Measurements from ENCODE around the gene STK38.
"Not testable (repeated sequence)": the region's sequence is repeated elsewhere in the genome, so short reads cannot be mapped to it uniquely, and the experiment has no call there.

The STK38 gene

DNA sequence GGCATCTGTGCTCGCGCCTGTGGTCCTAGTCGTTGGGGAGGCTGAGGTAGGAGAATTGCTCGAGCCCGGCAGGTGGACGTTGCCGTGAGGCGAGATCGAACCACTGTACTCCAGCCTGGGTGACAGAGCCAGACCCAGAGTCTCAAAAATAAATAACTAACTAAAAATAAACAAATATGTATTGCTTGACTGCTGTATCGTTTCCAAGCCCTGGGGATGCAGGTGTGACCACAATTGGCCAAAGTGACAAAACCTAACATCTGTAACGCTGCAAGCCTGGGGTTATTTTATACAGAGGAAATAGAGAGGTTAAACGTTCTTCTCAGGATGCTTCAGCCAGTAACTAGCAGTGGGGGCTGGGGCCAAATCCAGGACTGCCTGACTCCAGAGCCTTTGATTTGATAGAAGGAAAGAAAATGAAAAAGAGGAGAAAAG lies 45.0 kb upstream of the STK38 start:
- Histone ChIP-seq H3K36me3 (peaks cover 26% of the 10 kb centered on the region), H3K9me3 (no peaks in the 10 kb centered on the region), H3K27me3 (no peaks in the 10 kb centered on the region), H3K4me1 (no peaks in the 10 kb centered on the region), H3K4me3 (ENCODE audit: low read depth, low read length) (no peak overlapping the region)
- TF ChIP-seq, protein P1, sequence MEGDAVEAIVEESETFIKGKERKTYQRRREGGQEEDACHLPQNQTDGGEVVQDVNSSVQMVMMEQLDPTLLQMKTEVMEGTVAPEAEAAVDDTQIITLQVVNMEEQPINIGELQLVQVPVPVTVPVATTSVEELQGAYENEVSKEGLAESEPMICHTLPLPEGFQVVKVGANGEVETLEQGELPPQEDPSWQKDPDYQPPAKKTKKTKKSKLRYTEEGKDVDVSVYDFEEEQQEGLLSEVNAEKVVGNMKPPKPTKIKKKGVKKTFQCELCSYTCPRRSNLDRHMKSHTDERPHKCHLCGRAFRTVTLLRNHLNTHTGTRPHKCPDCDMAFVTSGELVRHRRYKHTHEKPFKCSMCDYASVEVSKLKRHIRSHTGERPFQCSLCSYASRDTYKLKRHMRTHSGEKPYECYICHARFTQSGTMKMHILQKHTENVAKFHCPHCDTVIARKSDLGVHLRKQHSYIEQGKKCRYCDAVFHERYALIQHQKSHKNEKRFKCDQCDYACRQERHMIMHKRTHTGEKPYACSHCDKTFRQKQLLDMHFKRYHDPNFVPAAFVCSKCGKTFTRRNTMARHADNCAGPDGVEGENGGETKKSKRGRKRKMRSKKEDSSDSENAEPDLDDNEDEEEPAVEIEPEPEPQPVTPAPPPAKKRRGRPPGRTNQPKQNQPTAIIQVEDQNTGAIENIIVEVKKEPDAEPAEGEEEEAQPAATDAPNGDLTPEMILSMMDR (IDR thresholded peaks at IDR 0.05; ENCODE audit: low read depth, low read length): no peak
- no peak for DNase-seq

DNA sequence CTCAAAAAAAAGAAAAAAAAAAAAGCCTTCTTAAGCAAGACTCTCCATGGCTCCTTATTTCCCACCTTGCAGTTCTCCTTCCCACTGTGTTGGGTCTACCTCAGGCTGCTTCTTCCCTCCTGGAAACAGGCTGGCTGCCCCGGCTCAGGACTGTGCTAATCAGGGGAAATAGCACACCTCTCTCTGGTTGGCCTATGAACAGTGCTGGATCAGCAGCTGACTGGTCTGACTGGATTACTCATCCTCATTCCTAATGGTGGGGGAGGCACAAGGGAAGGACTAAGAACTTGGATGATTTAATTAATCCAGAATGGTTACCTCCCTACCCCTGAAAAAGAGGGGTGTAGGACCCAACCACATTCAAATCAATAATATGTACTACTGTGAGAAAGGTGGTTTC lies 43.0 kb upstream of the STK38 start:
- Histone ChIP-seq H3K4me3 (ENCODE audit: low read depth, low read length) (no peak overlapping the region), H3K4me1 (no peaks in the 10 kb centered on the region), H3K27me3 (no peaks in the 10 kb centered on the region), H3K36me3 (peaks cover 6% of the 10 kb centered on the region), H3K9me3 (no peaks in the 10 kb centered on the region)
- TF ChIP-seq, protein P1 (IDR thresholded peaks at IDR 0.05; ENCODE audit: low read depth, low read length): no peak
- DNase-seq: no peak

DNA sequence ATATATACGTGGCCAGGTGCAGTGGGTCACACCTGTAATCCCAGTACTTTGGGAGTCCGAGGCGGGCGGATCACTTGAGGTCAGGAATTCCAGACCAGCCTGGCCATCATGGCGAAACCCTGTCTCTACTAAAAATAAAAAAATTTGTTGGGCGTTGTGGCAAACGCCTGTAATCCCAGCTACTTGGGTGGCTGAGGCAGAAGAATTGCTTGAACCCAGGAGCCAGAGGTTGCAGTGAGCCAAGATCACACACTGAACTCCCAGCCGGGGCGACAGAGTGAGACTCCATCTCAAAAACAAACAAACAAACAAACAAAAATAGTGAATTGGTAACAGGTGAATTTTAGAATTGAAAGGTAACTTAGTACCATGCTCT lies 41.7 kb upstream of the STK38 start:
- not testable (repeated sequence) for H3K36me3 ChIP-seq; H3K9me3 ChIP-seq; H3K4me3 ChIP-seq (ENCODE audit: low read depth, low read length); H3K4me1 ChIP-seq; DNase-seq; H3K27me3 ChIP-seq

DNA sequence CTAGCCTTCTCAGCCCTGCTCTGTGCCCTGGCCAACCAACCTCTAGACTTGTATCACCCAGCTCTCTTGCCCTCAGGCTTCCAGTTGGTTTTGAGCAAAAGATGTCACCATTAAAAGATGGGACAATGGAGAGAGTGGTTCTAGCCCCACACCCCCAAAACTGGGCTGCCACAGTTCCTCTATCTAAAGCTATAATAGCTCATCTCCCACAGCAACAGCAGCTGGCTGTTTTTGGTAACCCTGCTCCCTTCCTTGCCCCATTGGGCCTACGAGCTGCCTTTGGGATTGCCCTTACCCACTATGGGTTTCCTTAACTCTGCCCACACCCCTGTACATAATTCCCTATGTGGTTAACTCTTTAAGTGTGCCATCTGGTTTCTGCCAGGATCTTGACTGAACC lies 39.3 kb upstream of the STK38 start:
- DNase-seq: no peak
- H3K36me3 ChIP-seq: no peaks in the 10 kb centered on the region
- H3K27me3 ChIP-seq: no peaks in the 10 kb centered on the region
- TF ChIP-seq, protein P1 (IDR thresholded peaks at IDR 0.05; ENCODE audit: low read depth, low read length): no peak
- H3K4me1 ChIP-seq: no peaks in the 10 kb centered on the region
- H3K9me3 ChIP-seq: no peaks in the 10 kb centered on the region
- H3K4me3 ChIP-seq (ENCODE audit: low read depth, low read length): no peak overlapping the region

DNA sequence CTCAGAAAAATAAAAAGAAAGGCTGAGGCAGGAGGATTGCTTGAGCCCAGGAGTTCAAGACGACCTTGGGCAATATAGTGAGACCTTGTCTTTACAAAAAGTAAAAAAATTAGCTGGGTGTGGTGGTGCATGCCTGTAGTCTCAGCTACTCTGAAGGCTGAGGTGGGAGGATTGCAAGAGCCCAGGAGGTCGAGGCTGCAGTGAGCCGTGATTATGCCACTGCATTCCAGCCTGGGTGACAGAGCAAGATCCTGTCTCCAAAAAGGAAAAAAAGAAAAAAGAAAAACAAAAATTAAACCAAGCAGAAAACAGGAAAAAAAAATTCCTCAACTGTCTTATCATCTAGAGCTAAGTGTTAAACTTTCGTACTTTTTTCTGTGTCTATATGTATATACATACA lies 34.4 kb upstream of the STK38 start:
- no peaks in the 10 kb centered on the region for H3K36me3 ChIP-seq
- no peaks in the 10 kb centered on the region for H3K9me3 ChIP-seq
- TF ChIP-seq, protein P1 (IDR thresholded peaks at IDR 0.05; ENCODE audit: low read depth, low read length): no peak
- no peak for DNase-seq
- H3K27me3 ChIP-seq: no peaks in the 10 kb centered on the region
- peaks cover 3% of the 10 kb centered on the region; the same call in 1 of the 2 replicates for H3K4me1 ChIP-seq
- H3K4me3 ChIP-seq (ENCODE audit: low read depth, low read length): no peak overlapping the region

DNA sequence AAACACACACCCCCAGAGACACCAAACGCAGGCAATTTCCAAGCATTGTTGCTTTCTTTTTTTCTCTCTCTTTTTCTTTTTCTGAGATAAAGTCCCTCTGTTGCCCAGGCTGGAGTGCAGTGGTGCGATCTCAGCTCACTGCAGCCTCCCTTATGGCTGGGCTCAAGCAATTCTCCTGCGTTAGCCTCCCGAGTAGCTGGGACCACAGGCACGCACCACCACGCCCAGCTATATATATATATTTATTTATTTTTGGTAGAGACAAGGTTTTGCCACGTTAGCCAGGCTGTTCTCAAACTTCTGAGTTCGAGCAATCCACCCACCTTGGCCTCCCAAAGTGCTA lies 32.9 kb upstream of the STK38 start:
- Histone ChIP-seq H3K36me3 (no peaks in the 10 kb centered on the region), H3K9me3 (no peaks in the 10 kb centered on the region), H3K4me3 (ENCODE audit: low read depth, low read length) (no peak overlapping the region), H3K27me3 (no peaks in the 10 kb centered on the region), H3K4me1 (peaks cover 3% of the 10 kb centered on the region; the same call in 1 of the 2 replicates)
- TF ChIP-seq, protein P1 (IDR thresholded peaks at IDR 0.05; ENCODE audit: low read depth, low read length): no peak
- no peak for DNase-seq

DNA sequence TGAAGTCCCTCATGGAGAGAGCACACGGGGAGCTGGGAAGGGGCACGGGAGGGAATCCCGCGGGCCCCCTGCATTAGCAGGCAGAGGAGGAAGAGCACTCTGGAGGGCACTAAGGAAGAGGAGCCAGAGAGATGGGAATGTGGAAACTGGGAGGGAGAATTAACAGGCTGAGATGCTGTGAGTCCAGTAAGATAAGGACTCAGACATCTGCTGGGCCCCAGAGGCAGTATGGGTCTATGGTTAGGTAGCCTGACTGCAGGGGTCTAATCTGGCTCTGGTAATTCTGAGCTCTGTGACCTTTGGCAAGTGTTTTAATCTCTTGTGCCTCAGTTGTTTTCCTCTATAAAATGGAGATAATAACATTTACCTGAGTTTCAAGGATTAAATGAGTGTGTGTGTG lies 31.2 kb upstream of the STK38 start:
- TF ChIP-seq, protein P1 (IDR thresholded peaks at IDR 0.05; ENCODE audit: low read depth, low read length): no peak
- Histone ChIP-seq H3K27me3 (no peaks in the 10 kb centered on the region), H3K9me3 (no peaks in the 10 kb centered on the region), H3K4me3 (ENCODE audit: low read depth, low read length) (no peak overlapping the region), H3K36me3 (no peaks in the 10 kb centered on the region), H3K4me1 (peaks cover 3% of the 10 kb centered on the region; the same call in 1 of the 2 replicates)
- DNase-seq: peak; percentile 22

All from BE2C (cell line).